Measurements from ENCODE around the gene NAALADL2.

GRCh38 chr3:175247629-175248028 lies 388.5 kb downstream of the NAALADL2 start:
- no peak for TF ChIP-seq CTCF (IDR thresholded peaks at IDR 0.05)
- TF ChIP-seq POLR2A (IDR thresholded peaks at IDR 0.05; ENCODE audit: low read depth): no peak
